T-helper 2 cell treated with Interferon-gamma antibody and Interleukin-4, amounts not matched to agents 5 μg/mL and 100 μg/mL, for 36 hours (primary cell): ENCODE results near the gene PXYLP1.
"Not testable (repeated sequence)": the region's sequence is repeated elsewhere in the genome, so short reads cannot be mapped to it uniquely, and the experiment has no call there.

Experiments
- DNase-seq: peaks from one replicate; pipeline ENCODE4 v3.0.0; 2021; ENCODE audit warnings: low spot score
- H3K27ac Mint-ChIP-seq: one replicate; pipeline ENCODE4 v1.8.0; 2021; ENCODE audit warnings: mild to moderate bottlenecking, mixed read lengths
- H3K27me3 Mint-ChIP-seq: one replicate; pipeline ENCODE4 v1.8.0; 2021; ENCODE audit warnings: low read depth, mixed read lengths
- H3K36me3 Mint-ChIP-seq: one replicate; pipeline ENCODE4 v1.8.0; 2021; ENCODE audit warnings: low read depth, mixed read lengths
- H3K4me1 Mint-ChIP-seq: one replicate; pipeline ENCODE4 v1.8.0; 2021; ENCODE audit warnings: low read depth, mixed read lengths
- H3K4me3 Mint-ChIP-seq: one replicate; pipeline ENCODE4 v1.8.0; 2022; ENCODE audit warnings: mild to moderate bottlenecking, moderate library complexity, mixed read lengths
- H3K9me3 Mint-ChIP-seq: one replicate; pipeline ENCODE4 v1.8.0; 2021; ENCODE audit warnings: mixed read lengths

Gene PXYLP1

DNA sequence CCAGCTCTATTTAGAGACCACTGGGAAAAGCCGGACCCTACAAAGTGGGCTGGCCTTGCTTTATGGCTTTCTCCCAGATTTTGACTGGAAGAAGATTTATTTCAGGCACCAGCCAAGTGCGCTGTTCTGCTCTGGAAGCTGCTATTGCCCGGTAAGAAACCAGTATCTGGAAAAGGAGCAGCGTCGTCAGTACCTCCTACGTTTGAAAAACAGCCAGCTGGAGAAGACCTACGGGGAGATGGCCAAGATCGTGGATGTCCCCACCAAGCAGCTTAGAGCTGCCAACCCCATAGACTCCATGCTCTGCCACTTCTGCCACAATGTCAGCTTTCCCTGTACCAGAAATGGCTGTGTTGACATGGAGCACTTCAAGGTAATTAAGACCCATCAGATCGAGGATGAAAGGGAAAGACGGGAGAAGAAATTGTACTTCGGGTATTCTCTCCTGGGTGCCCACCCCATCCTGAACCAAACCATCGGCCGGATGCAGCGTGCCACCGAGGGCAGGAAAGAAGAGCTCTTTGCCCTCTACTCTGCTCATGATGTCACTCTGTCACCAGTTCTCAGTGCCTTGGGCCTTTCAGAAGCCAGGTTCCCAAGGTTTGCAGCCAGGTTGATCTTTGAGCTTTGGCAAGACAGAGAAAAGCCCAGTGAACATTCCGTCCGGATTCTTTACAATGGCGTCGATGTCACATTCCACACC lies 60.9 kb downstream of the PXYLP1 start:
- Mint-ChIP-seq H3K4me3 (no peak overlapping the region), H3K36me3 (peaks cover 49% of the 10 kb centered on the region), H3K27me3 (no peaks in the 10 kb centered on the region), H3K9me3 (no peaks in the 10 kb centered on the region), H3K4me1 (peaks cover 18% of the 10 kb centered on the region), H3K27ac (peak overlapping the region; percentile 12)
- no peak for DNase-seq

DNA sequence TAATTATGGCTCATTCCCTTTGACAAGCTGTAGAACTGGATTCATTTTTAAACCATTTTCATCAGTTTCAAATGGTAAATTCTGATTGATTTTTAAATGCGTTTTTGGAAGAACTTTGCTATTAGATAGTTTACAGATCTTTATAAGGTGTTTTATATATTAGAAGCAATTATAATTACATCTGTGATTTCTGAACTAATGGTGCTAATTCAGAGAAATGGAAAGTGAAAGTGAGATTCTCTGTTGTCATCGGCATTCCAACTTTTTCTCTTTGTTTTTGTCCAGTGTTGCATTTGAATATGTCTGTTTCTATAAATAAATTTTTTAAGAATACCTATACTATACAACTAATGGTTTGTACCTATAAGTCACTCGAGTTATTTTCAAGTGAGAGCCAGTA lies 62.7 kb downstream of the PXYLP1 start:
- H3K36me3 Mint-ChIP-seq, result peaks cover 53% of the 10 kb centered on the region
- peaks cover 3% of the 10 kb centered on the region for H3K9me3 Mint-ChIP-seq
- no peak for DNase-seq
- peak overlapping the region; percentile 68 for H3K27ac Mint-ChIP-seq
- H3K4me3 Mint-ChIP-seq, result peak overlapping the region; percentile 59
- peaks cover 19% of the 10 kb centered on the region for H3K4me1 Mint-ChIP-seq
- no peaks in the 10 kb centered on the region for H3K27me3 Mint-ChIP-seq

DNA sequence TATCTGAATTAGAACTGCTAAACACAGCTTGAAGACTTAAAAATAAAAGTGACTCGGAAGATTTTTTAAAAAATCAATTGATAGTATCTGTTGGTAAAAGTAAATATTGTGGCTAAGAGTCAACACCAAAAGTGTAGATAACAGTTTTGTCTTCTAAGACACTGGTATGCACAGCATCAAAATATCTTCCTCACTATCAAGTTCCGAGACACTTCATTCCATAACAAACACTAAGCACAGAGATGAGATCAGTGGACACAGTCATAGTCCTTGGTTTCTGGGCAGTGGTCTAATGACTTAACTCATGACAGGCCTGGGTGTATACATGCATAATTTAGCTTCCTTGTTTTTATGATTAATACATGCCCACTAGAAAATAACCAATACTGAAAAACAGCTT lies 63.2 kb downstream of the PXYLP1 start:
- Mint-ChIP-seq H3K9me3 (peaks cover 4% of the 10 kb centered on the region), H3K27ac (peak overlapping the region; percentile 68), H3K36me3 (peaks cover 50% of the 10 kb centered on the region)

DNA sequence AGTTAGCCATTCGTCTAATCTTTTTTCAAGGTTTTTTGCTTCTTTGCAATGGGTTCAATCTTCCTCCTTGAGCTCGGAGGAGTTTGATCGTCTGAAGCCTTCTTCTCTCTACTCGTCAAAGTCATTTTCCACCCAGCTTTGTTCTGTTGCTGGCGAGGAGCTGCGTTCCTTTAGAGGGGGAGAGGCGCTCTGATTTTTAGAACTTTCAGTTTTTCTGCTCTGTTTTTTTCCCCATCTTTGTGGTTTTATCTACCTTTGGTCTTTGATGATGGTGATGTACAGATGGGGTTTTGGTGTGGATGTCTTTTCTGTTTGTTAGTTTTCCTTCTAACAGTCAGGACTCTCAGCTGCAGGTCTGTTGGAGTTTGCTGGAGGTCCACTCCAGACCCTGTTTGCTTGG lies 68.8 kb downstream of the PXYLP1 start:
- H3K4me1 Mint-ChIP-seq, result peaks cover 22% of the 10 kb centered on the region
- not testable (repeated sequence) for H3K27ac Mint-ChIP-seq, H3K27me3 Mint-ChIP-seq, H3K9me3 Mint-ChIP-seq, DNase-seq
- H3K36me3 Mint-ChIP-seq, result peaks cover 27% of the 10 kb centered on the region
- H3K4me3 Mint-ChIP-seq, result peak overlapping the region; percentile 37

More for the DNA sequence above, 63.2 kb downstream of the PXYLP1 start:
- H3K4me1 Mint-ChIP-seq, result peaks cover 19% of the 10 kb centered on the region
- peak overlapping the region; percentile 59 for H3K4me3 Mint-ChIP-seq
- DNase-seq, result no peak
- no peaks in the 10 kb centered on the region for H3K27me3 Mint-ChIP-seq

DNA sequence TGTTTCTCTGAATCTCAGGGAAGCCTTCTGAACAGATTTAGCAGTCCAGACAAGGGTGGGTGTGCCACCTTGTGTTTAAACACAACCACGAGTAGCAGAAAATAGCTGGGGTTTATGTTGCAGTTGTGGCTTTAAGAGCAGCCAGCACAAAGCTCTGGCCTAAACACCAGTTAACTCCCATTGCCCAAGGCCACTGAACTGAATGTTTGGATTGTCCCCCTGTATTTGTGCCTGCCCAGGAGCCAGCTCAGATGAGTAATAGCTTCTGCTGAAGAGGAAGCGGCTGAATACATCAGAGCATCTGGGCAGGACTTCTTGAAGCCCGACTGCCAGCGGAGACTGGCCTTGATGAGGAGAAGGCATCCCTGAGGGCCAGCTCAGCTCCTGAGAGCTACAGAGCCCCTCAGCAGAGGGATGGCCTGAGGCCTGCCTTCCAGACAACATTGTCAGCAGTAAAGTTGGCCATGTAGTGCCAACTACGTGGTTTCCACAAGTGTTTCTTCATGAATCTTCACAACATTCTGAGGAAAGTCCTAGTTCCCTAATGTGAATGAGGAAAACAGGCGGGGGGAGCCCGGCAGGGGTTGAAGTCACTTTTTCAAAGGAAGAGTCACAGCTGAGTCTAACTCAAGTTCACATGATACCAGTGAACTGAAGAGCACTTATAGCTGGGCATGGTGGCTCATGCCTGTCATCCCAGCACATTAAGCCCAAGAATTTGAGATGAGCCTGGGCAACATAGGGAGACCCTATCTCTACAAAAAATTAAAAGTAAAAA lies 70.9 kb downstream of the PXYLP1 start:
- H3K9me3 Mint-ChIP-seq, result peaks cover 4% of the 10 kb centered on the region
- no peak overlapping the region for H3K27ac Mint-ChIP-seq
- no peaks in the 10 kb centered on the region for H3K27me3 Mint-ChIP-seq
- peaks cover 31% of the 10 kb centered on the region for H3K4me1 Mint-ChIP-seq
- DNase-seq, result no peak
- peaks cover 15% of the 10 kb centered on the region for H3K36me3 Mint-ChIP-seq
- no peak overlapping the region for H3K4me3 Mint-ChIP-seq

DNA sequence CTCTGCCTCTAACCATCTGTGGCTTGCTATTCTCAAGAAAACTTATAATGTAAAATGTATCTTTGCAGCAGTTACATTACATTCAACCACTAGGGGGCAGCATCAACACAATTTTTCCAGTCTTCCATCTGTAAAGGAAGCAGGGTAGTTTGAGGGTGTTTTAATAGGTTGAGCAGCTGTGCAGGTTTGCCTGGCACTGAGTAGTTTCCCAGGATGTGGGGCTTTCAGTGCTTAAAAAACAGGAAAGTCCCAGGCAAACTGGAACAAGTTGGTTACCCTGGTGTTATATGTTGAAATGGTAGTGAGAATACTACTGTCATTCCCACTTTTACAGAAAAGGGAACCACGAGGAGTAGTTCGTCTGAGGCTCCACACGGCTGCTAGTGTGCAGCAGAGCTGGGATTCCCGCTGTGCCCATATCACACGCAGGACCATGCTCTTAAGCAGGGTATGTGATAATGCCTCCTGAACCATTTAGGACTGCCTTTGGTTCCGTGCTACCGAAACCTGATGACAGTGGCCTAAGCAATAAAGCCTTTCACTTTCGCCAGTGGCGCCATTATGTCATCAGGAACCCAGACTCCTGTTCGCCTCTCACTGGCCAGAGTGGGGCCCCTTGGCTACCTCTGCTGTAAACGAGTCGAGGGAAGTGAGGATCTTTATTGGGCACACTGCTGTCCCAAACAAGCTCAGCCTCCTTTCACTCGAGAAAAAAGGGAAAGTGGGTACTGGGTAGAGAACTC lies 72.0 kb downstream of the PXYLP1 start:
- Mint-ChIP-seq H3K4me3 (no peak overlapping the region), H3K9me3 (peaks cover 4% of the 10 kb centered on the region)

DNA sequence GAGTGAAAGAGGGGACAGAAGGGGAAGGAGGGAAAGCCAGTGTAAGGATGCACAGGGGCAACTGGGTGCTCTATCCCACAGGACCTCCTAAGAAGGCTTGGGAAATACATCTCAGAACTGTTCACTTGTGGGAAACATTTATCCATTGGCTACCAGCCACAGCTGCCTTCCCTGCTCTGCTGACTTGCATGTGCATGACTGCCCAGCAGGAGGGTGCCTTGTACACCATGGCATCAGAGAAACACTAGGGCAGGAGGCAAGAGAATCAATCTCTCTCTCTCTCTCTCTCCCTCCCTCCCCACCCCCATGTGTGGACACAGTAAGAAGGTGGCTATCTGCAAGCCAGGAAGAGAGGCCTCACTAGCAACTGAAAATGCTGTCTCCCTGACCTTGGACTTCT lies 73.8 kb downstream of the PXYLP1 start:
- no peak overlapping the region for H3K27ac Mint-ChIP-seq
- H3K4me1 Mint-ChIP-seq, result peaks cover 44% of the 10 kb centered on the region
- H3K36me3 Mint-ChIP-seq, result no peaks in the 10 kb centered on the region
- no peaks in the 10 kb centered on the region for H3K9me3 Mint-ChIP-seq
- no peaks in the 10 kb centered on the region for H3K27me3 Mint-ChIP-seq
- no peak for DNase-seq
- no peak overlapping the region for H3K4me3 Mint-ChIP-seq

More for the DNA sequence above, 72.0 kb downstream of the PXYLP1 start:
- peak; percentile 43 for DNase-seq
- Mint-ChIP-seq H3K27me3 (no peaks in the 10 kb centered on the region), H3K27ac (no peak overlapping the region), H3K36me3 (peaks cover 11% of the 10 kb centered on the region), H3K4me1 (peaks cover 40% of the 10 kb centered on the region)

DNA sequence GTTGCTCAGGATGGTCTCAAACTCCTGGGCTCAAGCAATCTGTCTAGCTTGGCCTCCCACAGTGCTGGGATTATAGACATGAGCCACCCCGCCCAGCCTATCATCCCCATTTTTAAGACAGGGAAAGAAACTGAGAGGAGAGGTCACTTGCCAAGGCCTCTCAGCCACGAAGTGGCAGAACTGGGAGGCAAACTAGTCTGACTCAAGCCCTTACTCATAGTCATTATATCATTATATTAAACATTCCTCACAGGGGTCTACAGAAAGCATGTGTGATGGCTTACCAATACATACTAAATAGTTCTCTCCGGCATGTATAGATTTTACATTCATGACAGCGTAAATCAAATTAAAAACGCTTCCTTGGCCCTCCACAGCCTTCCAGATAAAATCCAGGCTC lies 74.7 kb downstream of the PXYLP1 start:
- Mint-ChIP-seq H3K36me3 (no peaks in the 10 kb centered on the region), H3K4me1 (peaks cover 49% of the 10 kb centered on the region), H3K27me3 (no peaks in the 10 kb centered on the region), H3K27ac (no peak overlapping the region), H3K9me3 (no peaks in the 10 kb centered on the region), H3K4me3 (no peak overlapping the region)
- no peak for DNase-seq

DNA sequence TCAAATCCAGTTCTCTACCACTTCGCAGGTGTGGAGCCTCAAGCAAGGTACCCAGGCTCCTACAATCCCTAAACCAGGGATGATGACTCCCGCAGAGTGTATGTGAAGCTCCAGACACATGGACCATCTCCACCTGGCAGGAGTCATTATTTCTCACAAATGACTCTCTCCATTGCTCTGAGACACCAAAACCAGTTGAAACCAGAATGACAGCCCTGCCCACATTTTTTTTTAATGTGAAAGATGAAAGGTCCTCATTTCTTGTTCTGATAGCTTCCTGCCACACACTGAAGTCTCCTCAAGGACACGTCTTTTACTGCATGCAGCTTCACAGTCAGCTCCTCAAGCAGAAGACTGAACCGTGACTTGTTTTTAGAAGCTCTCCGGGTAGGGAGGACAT lies 75.3 kb downstream of the PXYLP1 start:
- Mint-ChIP-seq H3K36me3 (peaks cover 2% of the 10 kb centered on the region), H3K4me1 (peaks cover 49% of the 10 kb centered on the region), H3K27me3 (no peaks in the 10 kb centered on the region), H3K27ac (peak overlapping the region; percentile 77), H3K9me3 (no peaks in the 10 kb centered on the region), H3K4me3 (peak overlapping the region; percentile 44)
- peak; percentile 28 for DNase-seq

DNA sequence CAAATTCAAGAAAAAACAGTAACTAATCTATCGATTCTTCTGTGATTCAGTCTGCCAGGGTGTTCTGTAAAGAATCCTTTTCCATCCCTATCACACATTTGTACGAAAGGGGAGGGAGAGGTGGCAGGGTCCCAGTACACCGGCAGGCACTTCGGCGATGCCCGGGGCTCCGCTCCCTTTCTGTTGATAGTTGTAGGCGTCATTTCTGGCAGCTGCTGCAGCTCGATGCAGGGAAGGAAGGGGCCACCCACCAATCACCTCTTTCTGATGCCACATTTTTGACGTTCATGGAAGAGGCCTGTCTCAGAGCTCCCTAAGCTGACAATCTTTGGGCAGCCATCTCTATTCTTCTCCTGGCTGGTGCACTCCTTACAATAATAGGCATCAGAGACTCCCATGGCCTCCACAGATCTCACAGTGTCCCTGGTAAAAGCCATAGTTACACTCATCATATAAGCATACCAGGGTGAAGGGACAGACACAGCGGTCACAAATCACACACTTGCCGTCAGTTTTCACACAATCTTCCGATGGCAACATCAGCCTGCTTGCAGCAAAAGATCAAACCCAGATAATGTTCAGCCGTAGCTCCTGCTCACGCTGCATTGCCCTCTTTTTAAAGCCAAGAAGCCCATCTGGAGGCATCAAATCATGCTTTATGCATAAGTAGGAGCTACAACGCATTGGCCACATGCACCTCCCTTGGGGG lies 75.9 kb downstream of the PXYLP1 start:
- Mint-ChIP-seq H3K4me1 (peaks cover 53% of the 10 kb centered on the region), H3K36me3 (peaks cover 2% of the 10 kb centered on the region), H3K27me3 (no peaks in the 10 kb centered on the region), H3K9me3 (no peaks in the 10 kb centered on the region), H3K4me3 (peak overlapping the region; percentile 44), H3K27ac (peak overlapping the region; percentile 77)
- DNase-seq, result no peak

DNA sequence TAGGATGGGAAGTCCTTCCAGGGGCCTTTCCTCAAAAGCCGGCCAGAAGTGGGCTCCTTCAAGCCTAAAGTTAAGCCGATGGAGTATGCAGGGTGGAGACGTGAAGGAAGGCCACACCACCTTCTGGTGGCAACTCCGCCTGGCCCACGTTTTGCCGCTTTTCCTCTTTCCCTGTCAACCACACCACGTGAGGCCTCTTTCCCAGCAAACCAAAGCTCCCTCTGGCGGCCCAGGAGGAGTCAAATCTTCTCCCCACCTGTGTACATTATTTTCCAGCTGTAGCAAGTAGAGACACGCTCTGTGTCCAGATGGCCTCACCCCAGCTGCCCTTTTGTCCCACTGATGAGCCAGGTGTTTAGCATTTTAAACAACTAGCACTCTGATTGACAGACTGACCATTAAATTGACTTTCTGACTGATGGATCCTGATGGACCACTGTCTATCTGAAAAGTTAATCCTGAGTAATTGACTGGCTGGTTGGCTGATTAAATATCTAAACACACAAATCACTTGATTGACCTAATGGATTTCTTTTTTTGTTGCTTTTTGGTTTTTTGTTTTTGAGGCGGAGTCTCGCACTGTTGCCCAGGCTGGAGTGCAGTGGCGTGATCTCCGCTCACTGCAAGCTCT lies 77.1 kb downstream of the PXYLP1 start:
- H3K27me3 Mint-ChIP-seq, result no peaks in the 10 kb centered on the region
- peaks cover 2% of the 10 kb centered on the region for H3K36me3 Mint-ChIP-seq
- H3K4me3 Mint-ChIP-seq, result peak overlapping the region; percentile 30
- no peak overlapping the region for H3K27ac Mint-ChIP-seq
- DNase-seq, result no peak
- peaks cover 51% of the 10 kb centered on the region for H3K4me1 Mint-ChIP-seq
- no peaks in the 10 kb centered on the region for H3K9me3 Mint-ChIP-seq

DNA sequence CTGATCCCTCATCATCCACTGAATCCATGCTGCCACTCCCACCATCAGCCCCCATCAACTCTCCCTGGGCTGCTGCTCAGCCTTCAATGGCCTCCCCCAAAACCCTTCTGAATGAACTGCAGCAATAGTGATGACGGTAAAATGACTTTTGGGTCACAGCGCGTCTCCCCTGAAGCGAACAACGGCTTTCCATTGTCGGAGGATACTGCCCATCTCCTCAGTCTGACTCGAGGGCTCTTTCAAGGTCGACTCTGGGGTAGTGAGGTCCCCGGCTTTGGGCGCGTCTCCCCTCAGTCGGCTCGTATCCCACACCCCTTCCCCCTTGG lies 79.5 kb downstream of the PXYLP1 start:
- Mint-ChIP-seq H3K36me3 (peaks cover 2% of the 10 kb centered on the region), H3K27ac (peak overlapping the region; percentile 98), H3K27me3 (no peaks in the 10 kb centered on the region), H3K9me3 (no peaks in the 10 kb centered on the region), H3K4me3 (peak overlapping the region; percentile 92), H3K4me1 (peaks cover 51% of the 10 kb centered on the region)
- no peak for DNase-seq
